ENCODE results near the gene GNG12.

Gene GNG12

DNA sequence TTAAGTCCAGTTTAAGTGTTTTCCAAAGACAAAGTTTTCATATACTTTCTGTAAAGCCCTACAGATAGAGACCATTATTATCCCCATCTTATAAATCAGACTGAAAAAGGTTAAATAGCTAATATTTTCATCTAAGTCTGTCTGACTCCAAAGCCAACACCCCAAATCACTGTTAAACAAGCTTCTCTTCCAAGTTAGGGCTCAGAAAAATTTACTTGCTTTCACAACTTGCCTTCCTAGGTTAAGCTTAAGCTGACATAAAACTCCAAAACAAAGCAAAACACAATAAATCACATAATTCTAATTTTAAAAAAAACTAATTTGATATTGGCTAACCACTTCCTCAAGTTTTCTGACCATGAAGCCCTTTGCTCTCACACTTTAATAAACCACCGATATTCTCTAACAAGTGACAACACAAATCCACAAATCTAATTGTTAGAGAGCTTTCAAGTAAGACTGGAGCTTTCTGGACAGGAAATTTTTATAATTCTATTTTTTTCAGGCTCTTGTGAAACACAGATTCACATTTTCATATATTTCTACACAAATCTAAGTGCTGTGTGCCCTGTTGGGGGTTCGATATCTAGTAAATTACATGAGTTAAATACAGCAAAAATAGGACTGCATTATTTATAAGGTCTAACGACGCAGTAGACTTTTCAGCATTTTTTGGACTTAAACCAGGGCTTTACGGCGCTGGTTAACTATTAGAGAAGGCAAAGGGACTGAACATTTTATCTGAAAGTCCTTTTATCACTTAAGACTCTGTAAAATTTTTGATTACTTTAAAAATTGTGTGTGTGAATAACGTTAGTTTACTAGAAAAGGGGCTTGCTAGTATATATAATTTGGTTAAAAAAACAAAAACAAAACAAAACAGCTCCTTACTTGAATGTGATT is 2.1 kb downstream of the GNG12 start:
- Histone ChIP-seq H3K36me3 (ENCODE audit: low read length) (no peaks in the 10 kb centered on the region), H3F3A (ENCODE audit: insufficient read depth) (no peaks in the 10 kb centered on the region), H3K9me3 (ENCODE audit: insufficient read depth, low read length) (no peaks in the 10 kb centered on the region), H3K27ac (ENCODE audit: low read depth, low read length) (no peak overlapping the region), H4K20me1 (ENCODE audit: low read depth, low read length) (no peaks in the 10 kb centered on the region), H3K9me2 (replicated peaks; ENCODE audit: insufficient read depth, low read length) (no peaks in the 10 kb centered on the region), H3K4me3 (ENCODE audit: insufficient read depth, low read length, poor library complexity, severe bottlenecking) (no peak overlapping the region), H3K4me2 (ENCODE audit: low read depth, low read length, poor library complexity, severe bottlenecking) (no peak overlapping the region), H2AFZ (ENCODE audit: low read depth, low read length, severe bottlenecking) (no peak overlapping the region), H3K79me2 (ENCODE audit: insufficient read depth, low read length) (no peaks in the 10 kb centered on the region), H3K27me3 (ENCODE audit: low read length) (no peaks in the 10 kb centered on the region; the same call in 1 of the 2 replicates), H3K9ac (ENCODE audit: low read length) (no peak overlapping the region)
- TF ChIP-seq, protein P1, sequence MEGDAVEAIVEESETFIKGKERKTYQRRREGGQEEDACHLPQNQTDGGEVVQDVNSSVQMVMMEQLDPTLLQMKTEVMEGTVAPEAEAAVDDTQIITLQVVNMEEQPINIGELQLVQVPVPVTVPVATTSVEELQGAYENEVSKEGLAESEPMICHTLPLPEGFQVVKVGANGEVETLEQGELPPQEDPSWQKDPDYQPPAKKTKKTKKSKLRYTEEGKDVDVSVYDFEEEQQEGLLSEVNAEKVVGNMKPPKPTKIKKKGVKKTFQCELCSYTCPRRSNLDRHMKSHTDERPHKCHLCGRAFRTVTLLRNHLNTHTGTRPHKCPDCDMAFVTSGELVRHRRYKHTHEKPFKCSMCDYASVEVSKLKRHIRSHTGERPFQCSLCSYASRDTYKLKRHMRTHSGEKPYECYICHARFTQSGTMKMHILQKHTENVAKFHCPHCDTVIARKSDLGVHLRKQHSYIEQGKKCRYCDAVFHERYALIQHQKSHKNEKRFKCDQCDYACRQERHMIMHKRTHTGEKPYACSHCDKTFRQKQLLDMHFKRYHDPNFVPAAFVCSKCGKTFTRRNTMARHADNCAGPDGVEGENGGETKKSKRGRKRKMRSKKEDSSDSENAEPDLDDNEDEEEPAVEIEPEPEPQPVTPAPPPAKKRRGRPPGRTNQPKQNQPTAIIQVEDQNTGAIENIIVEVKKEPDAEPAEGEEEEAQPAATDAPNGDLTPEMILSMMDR (IDR thresholded peaks at IDR 0.05; ENCODE audit: insufficient read depth, low read length, poor library complexity, severe bottlenecking): no peak

DNA sequence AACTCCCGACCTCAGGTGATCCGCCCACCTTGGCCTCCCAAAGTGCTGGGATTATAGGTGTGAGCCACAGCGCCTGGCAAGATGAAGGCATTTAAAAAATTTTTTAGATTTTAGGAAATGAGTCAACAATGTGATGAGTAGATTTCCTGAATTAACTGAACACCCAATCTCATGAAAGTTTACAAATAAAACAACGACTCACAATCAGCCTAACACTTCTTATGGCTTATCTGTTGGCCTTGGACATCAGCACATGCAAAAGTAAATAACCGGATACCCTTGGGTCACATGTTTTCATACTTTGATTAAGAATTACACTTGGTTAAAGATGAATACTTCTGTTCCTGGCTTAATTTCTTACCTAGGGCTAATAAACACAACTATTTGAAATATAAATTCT is 3.0 kb downstream of the GNG12 start:
- H3K9me2 ChIP-seq (replicated peaks; ENCODE audit: insufficient read depth, low read length): no peaks in the 10 kb centered on the region
- no peaks in the 10 kb centered on the region for H4K20me1 ChIP-seq (ENCODE audit: low read depth, low read length)
- H3K27ac ChIP-seq (ENCODE audit: low read depth, low read length): no peak overlapping the region
- H3K9me3 ChIP-seq (ENCODE audit: insufficient read depth, low read length): no peaks in the 10 kb centered on the region
- no peaks in the 10 kb centered on the region for H3K79me2 ChIP-seq (ENCODE audit: insufficient read depth, low read length)
- H3K9ac ChIP-seq (ENCODE audit: low read length): no peak overlapping the region
- H3K4me2 ChIP-seq (ENCODE audit: low read depth, low read length, poor library complexity, severe bottlenecking): no peak overlapping the region
- H3K36me3 ChIP-seq (ENCODE audit: low read length): no peaks in the 10 kb centered on the region
- H2AFZ ChIP-seq (ENCODE audit: low read depth, low read length, severe bottlenecking): no peak overlapping the region
- H3K27me3 ChIP-seq (ENCODE audit: low read length): no peaks in the 10 kb centered on the region; the same call in 1 of the 2 replicates
- H3F3A ChIP-seq (ENCODE audit: insufficient read depth): no peaks in the 10 kb centered on the region
- no peak for TF ChIP-seq EZH2phosphoT487 (conservative IDR thresholded peaks at IDR 0.05; ENCODE audit: low read length)
- TF ChIP-seq, protein P1 (IDR thresholded peaks at IDR 0.05; ENCODE audit: insufficient read depth, low read length, poor library complexity, severe bottlenecking): no peak
- no peak overlapping the region for H3K4me3 ChIP-seq (ENCODE audit: insufficient read depth, low read length, poor library complexity, severe bottlenecking)

DNA sequence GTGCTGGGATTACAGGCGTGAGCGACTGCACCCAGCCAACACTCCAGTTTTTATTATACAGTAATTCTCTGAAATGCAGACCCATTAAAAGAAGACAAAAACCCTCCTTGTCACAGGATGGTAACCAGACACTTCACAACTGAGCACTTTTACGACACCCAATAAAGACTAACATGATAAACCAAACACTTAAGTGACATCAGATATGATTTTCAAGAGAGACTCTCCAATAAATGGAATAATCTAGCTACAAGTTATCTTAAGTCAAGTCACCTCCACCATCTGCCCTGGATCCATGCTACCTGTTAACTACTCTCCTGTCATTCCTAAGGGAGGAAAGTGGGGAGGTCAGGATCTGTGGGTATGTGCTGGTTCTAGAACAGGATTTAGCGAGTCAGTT is 5.6 kb downstream of the GNG12 start:
- no peaks in the 10 kb centered on the region for H3K36me3 ChIP-seq (ENCODE audit: low read length)
- no peak overlapping the region for H3K4me2 ChIP-seq (ENCODE audit: low read depth, low read length, poor library complexity, severe bottlenecking)
- no peaks in the 10 kb centered on the region; the same call in 1 of the 2 replicates for H3K27me3 ChIP-seq (ENCODE audit: low read length)
- TF ChIP-seq, protein P1 (IDR thresholded peaks at IDR 0.05; ENCODE audit: insufficient read depth, low read length, poor library complexity, severe bottlenecking): no peak
- no peak for TF ChIP-seq EZH2phosphoT487 (conservative IDR thresholded peaks at IDR 0.05; ENCODE audit: low read length)
- H2AFZ ChIP-seq (ENCODE audit: low read depth, low read length, severe bottlenecking): no peak overlapping the region
- no peak overlapping the region for H3K27ac ChIP-seq (ENCODE audit: low read depth, low read length)
- no peak overlapping the region for H3K4me3 ChIP-seq (ENCODE audit: insufficient read depth, low read length, poor library complexity, severe bottlenecking)
- no peaks in the 10 kb centered on the region for H3K9me2 ChIP-seq (replicated peaks; ENCODE audit: insufficient read depth, low read length)
- H3K9me3 ChIP-seq (ENCODE audit: insufficient read depth, low read length): no peaks in the 10 kb centered on the region
- H3K9ac ChIP-seq (ENCODE audit: low read length): no peak overlapping the region
- H4K20me1 ChIP-seq (ENCODE audit: low read depth, low read length): no peaks in the 10 kb centered on the region
- no peaks in the 10 kb centered on the region for H3K79me2 ChIP-seq (ENCODE audit: insufficient read depth, low read length)
- no peaks in the 10 kb centered on the region for H3F3A ChIP-seq (ENCODE audit: insufficient read depth)

Measured in SU-DHL-6 (cell line).